WTC11 (cell line): ENCODE data around the gene BTNL9. TPM values are rescaled to one million over a fixed set of nuclear protein-coding genes. Genes with fewer than 3 reads are reported as not detected.

Experiments
- ATAC-seq: fragments of 200-7000 bp; cut with Tn5 transposase; 2 replicates; pipeline ENCODE4 v1.10.0; 2021; ENCODE audit warnings: mild to moderate bottlenecking, moderate library complexity
- CTCF ChIA-PET: fragments of 300-600 bp; sonication (Branson Sonifier 250); formaldehyde crosslinking; loops from one replicate; lab custom pipeline; 2021; ENCODE audit warnings: antibody characterized with exemption; lab: Charles Lee
- POLR2A ChIA-PET: fragments of 350-600 bp; sonication (Branson Sonifier 250); formaldehyde crosslinking; loops from one replicate; lab custom pipeline; 2021; ENCODE audit warnings: antibody characterized with exemption; lab: Charles Lee
- DNase-seq: peaks from one replicate; pipeline ENCODE4 v3.0.0; 2021; ENCODE audit warnings: low spot score
- H3K27ac Mint-ChIP-seq: 2 replicates; pipeline ENCODE4 v1.8.0; 2021; ENCODE audit warnings: mixed read lengths
- H3K27me3 Mint-ChIP-seq: 2 replicates; pipeline ENCODE4 v1.8.0; 2021; ENCODE audit warnings: low read depth, mild to moderate bottlenecking, moderate library complexity, mixed read lengths
- H3K36me3 Mint-ChIP-seq: 2 replicates; pipeline ENCODE4 v1.8.0; 2021; ENCODE audit warnings: mixed read lengths
- H3K4me1 Mint-ChIP-seq: 2 replicates; pipeline ENCODE4 v1.8.0; 2022; ENCODE audit warnings: mixed read lengths
- H3K4me3 Mint-ChIP-seq: 2 replicates; pipeline ENCODE4 v1.8.0; 2021; ENCODE audit warnings: mild to moderate bottlenecking, moderate library complexity, mixed read lengths
- H3K9me3 Mint-ChIP-seq: 2 replicates; pipeline ENCODE4 v1.8.0; 2021; ENCODE audit warnings: mixed read lengths
- ATF6 ChIP-seq: sonication (generic); formaldehyde crosslinking; IDR thresholded peaks from 2 replicates; pipeline ENCODE4 v1.8.1; 2023; ENCODE audit warnings: mild to moderate bottlenecking, missing genetic modification reagents
- EMX1 ChIP-seq: fragments of 250-450 bp; sonication (Bioruptor Pico); IDR thresholded peaks from 2 replicates; pipeline ENCODE4 v1.8.0; 2021; ENCODE audit warnings: mild to moderate bottlenecking
- FOXP4 ChIP-seq: sonication (generic); formaldehyde crosslinking; IDR thresholded peaks from 2 replicates; pipeline ENCODE4 v1.8.0; 2022; ENCODE audit warnings: mild to moderate bottlenecking, missing genetic modification reagents
- IRF2 ChIP-seq: sonication (generic); formaldehyde crosslinking; IDR thresholded peaks from 2 replicates; pipeline ENCODE4 v1.8.0; 2022; ENCODE audit warnings: low read depth, missing genetic modification reagents, borderline replicate concordance
- JAZF1 ChIP-seq: fragments of 250-450 bp; sonication (Bioruptor Pico); IDR thresholded peaks from 2 replicates; pipeline ENCODE4 v1.9.0; 2021; ENCODE audit warnings: moderate library complexity, mild to moderate bottlenecking, inconsistent platforms
- KAT7 ChIP-seq: sonication (generic); formaldehyde crosslinking; IDR thresholded peaks from 2 replicates; pipeline ENCODE4 v1.8.1; 2023; ENCODE audit warnings: missing genetic modification reagents, mild to moderate bottlenecking, borderline replicate concordance
- NR1H2 ChIP-seq: sonication (generic); formaldehyde crosslinking; IDR thresholded peaks from 2 replicates; pipeline ENCODE4 v1.9.0; 2021; ENCODE audit warnings: mild to moderate bottlenecking, moderate library complexity, missing genetic modification reagents
- PRRX2 ChIP-seq: fragments of 250-450 bp; sonication (Bioruptor Pico); IDR thresholded peaks from 2 replicates; pipeline ENCODE4 v1.8.0; 2021; ENCODE audit warnings: mild to moderate bottlenecking
- RELA ChIP-seq: sonication (generic); formaldehyde crosslinking; IDR thresholded peaks from 2 replicates; pipeline ENCODE4 v1.8.1; 2022; ENCODE audit warnings: missing genetic modification reagents, mild to moderate bottlenecking, borderline replicate concordance
- TP53 ChIP-seq: sonication (generic); formaldehyde crosslinking; IDR thresholded peaks from 2 replicates; pipeline ENCODE4 v1.8.1; 2023; ENCODE audit warnings: mild to moderate bottlenecking, missing genetic modification reagents
- ZBTB43 ChIP-seq: sonication (generic); formaldehyde crosslinking; IDR thresholded peaks from 2 replicates; pipeline ENCODE4 v1.8.1; 2023; ENCODE audit warnings: mild to moderate bottlenecking, missing genetic modification reagents
- ZNF138 ChIP-seq: sonication (generic); formaldehyde crosslinking; conservative IDR thresholded peaks from 2 replicates; pipeline ENCODE4 v1.8.1; 2022; ENCODE audit warnings: mild to moderate bottlenecking, moderate library complexity, missing genetic modification reagents
- ZNF263 ChIP-seq: sonication (generic); formaldehyde crosslinking; IDR thresholded peaks from 2 replicates; pipeline ENCODE4 v1.8.1; 2022; ENCODE audit warnings: low read depth, mild to moderate bottlenecking, moderate library complexity, missing genetic modification reagents
- ZNF396 ChIP-seq: fragments of 250-450 bp; sonication (Bioruptor Pico); IDR thresholded peaks from 2 replicates; pipeline ENCODE4 v1.8.0; 2021; ENCODE audit warnings: mild to moderate bottlenecking, moderate library complexity, borderline replicate concordance
- ZNF423 ChIP-seq: fragments of 250-450 bp; sonication (Bioruptor Pico); IDR thresholded peaks from 2 replicates; pipeline ENCODE4 v2.1.2; 2022; ENCODE audit warnings: mild to moderate bottlenecking, moderate library complexity
- total RNA-seq: library from RNA; stranded (reverse); gene quantifications from 3 replicates; pipeline ENCODE4 v1.2.3, GENCODE V29; 2021
- TF ChIP-seq, protein P1 (sequence below): sonication (generic); formaldehyde crosslinking; IDR thresholded peaks from 2 replicates; pipeline ENCODE4 v1.8.0; 2023; ENCODE audit warnings: mild to moderate bottlenecking, missing genetic modification reagents
- TF ChIP-seq, protein P2 (sequence below): sonication (generic); formaldehyde crosslinking; IDR thresholded peaks from 2 replicates; pipeline ENCODE4 v1.8.1; 2022; ENCODE audit warnings: low read depth, missing genetic modification reagents, borderline replicate concordance
- TF ChIP-seq, protein P3 (sequence below): fragments of 250-450 bp; sonication (Bioruptor Pico); IDR thresholded peaks from 2 replicates; pipeline ENCODE4 v1.9.0; 2021; ENCODE audit warnings: moderate library complexity, mild to moderate bottlenecking, inconsistent platforms, borderline replicate concordance
- TF ChIP-seq, protein P4 (sequence below): fragments of 250-450 bp; sonication (Bioruptor Pico); conservative IDR thresholded peaks from 2 replicates; pipeline ENCODE4 v1.9.0; 2021; ENCODE audit warnings: mild to moderate bottlenecking

BTNL9 gene
- total RNA-seq, 1 experiment from 2014 or later: 3.4 TPM

- H3K9me3 Mint-ChIP-seq: no peaks in the 10 kb centered on the region
- no peak overlapping the region for H3K27ac Mint-ChIP-seq
- no peaks in the 10 kb centered on the region for H3K36me3 Mint-ChIP-seq
- H3K4me1 Mint-ChIP-seq: peaks cover 17% of the 10 kb centered on the region
- TF ChIP-seq EMX1: no peak
- peak overlapping the region; percentile 66 for H3K4me3 Mint-ChIP-seq
- POLR2A ChIA-PET: interaction anchor here (0.6 kb wide), 2 partner anchors 239 kb away, joined by 3 read pairs; no protein-coding TSS in a partner anchor
- CTCF ChIA-PET: interaction anchor here (0.6 to 1.8 kb wide), 7 partner anchors 10 to 239 kb away, joined by 3 to 13 read pairs (median 5); no protein-coding TSS in a partner anchor
- H3K27me3 Mint-ChIP-seq: peaks cover 41% of the 10 kb centered on the region
- ATAC-seq: no peak
- DNase-seq: no peak
These were observed 59.6 kb downstream of the BTNL9 start for GRCh38 chr5:181099602-181100086.

- ChIA-PET CTCF (interaction anchor here (0.6 to 1.8 kb wide), 7 partner anchors 9 to 240 kb away, joined by 3 to 13 read pairs (median 5); no protein-coding TSS in a partner anchor), POLR2A (interaction anchor here (0.6 kb wide), 1 partner anchor 240 kb away, joined by 3 read pairs; no protein-coding TSS in a partner anchor)
- DNase-seq (peak; percentile 51), ATAC-seq (no peak)
- H3K27me3 Mint-ChIP-seq: peaks cover 41% of the 10 kb centered on the region
- H3K4me3 Mint-ChIP-seq: peak overlapping the region; percentile 66
- no peak overlapping the region for H3K27ac Mint-ChIP-seq
- no peaks in the 10 kb centered on the region for H3K36me3 Mint-ChIP-seq
- H3K4me1 Mint-ChIP-seq: peaks cover 18% of the 10 kb centered on the region
- H3K9me3 Mint-ChIP-seq: no peaks in the 10 kb centered on the region
- TF ChIP-seq RELA (CRISPR knock-in tag): no peak
- no peak for TF ChIP-seq KAT7
- TF ChIP-seq ZBTB43 (CRISPR knock-in tag): no peak
- no peak for TF ChIP-seq TP53 (CRISPR knock-in tag)
- TF ChIP-seq, protein P1, sequence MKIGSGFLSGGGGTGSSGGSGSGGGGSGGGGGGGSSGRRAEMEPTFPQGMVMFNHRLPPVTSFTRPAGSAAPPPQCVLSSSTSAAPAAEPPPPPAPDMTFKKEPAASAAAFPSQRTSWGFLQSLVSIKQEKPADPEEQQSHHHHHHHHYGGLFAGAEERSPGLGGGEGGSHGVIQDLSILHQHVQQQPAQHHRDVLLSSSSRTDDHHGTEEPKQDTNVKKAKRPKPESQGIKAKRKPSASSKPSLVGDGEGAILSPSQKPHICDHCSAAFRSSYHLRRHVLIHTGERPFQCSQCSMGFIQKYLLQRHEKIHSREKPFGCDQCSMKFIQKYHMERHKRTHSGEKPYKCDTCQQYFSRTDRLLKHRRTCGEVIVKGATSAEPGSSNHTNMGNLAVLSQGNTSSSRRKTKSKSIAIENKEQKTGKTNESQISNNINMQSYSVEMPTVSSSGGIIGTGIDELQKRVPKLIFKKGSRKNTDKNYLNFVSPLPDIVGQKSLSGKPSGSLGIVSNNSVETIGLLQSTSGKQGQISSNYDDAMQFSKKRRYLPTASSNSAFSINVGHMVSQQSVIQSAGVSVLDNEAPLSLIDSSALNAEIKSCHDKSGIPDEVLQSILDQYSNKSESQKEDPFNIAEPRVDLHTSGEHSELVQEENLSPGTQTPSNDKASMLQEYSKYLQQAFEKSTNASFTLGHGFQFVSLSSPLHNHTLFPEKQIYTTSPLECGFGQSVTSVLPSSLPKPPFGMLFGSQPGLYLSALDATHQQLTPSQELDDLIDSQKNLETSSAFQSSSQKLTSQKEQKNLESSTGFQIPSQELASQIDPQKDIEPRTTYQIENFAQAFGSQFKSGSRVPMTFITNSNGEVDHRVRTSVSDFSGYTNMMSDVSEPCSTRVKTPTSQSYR (CRISPR knock-in tag): no peak
- TF ChIP-seq ZNF423 (CRISPR knock-in tag): no peak
- TF ChIP-seq, protein P2, sequence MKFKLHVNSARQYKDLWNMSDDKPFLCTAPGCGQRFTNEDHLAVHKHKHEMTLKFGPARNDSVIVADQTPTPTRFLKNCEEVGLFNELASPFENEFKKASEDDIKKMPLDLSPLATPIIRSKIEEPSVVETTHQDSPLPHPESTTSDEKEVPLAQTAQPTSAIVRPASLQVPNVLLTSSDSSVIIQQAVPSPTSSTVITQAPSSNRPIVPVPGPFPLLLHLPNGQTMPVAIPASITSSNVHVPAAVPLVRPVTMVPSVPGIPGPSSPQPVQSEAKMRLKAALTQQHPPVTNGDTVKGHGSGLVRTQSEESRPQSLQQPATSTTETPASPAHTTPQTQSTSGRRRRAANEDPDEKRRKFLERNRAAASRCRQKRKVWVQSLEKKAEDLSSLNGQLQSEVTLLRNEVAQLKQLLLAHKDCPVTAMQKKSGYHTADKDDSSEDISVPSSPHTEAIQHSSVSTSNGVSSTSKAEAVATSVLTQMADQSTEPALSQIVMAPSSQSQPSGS (CRISPR knock-in tag): no peak
- TF ChIP-seq PRRX2 (CRISPR knock-in tag): no peak
- TF ChIP-seq, protein P3, sequence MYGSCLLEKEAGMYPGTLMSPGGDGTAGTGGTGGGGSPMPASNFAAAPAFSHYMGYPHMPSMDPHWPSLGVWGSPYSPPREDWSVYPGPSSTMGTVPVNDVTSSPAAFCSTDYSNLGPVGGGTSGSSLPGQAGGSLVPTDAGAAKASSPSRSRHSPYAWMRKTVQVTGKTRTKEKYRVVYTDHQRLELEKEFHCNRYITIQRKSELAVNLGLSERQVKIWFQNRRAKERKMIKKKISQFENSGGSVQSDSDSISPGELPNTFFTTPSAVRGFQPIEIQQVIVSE (CRISPR knock-in tag): no peak
- TF ChIP-seq ZNF138: no peak
- no peak for TF ChIP-seq NR1H2 (CRISPR knock-in tag)
- no peak for TF ChIP-seq ZNF263 (CRISPR knock-in tag)
- TF ChIP-seq ZNF396 (CRISPR knock-in tag): no peak
- no peak for TF ChIP-seq ATF6 (CRISPR knock-in tag)
- TF ChIP-seq, protein P4, sequence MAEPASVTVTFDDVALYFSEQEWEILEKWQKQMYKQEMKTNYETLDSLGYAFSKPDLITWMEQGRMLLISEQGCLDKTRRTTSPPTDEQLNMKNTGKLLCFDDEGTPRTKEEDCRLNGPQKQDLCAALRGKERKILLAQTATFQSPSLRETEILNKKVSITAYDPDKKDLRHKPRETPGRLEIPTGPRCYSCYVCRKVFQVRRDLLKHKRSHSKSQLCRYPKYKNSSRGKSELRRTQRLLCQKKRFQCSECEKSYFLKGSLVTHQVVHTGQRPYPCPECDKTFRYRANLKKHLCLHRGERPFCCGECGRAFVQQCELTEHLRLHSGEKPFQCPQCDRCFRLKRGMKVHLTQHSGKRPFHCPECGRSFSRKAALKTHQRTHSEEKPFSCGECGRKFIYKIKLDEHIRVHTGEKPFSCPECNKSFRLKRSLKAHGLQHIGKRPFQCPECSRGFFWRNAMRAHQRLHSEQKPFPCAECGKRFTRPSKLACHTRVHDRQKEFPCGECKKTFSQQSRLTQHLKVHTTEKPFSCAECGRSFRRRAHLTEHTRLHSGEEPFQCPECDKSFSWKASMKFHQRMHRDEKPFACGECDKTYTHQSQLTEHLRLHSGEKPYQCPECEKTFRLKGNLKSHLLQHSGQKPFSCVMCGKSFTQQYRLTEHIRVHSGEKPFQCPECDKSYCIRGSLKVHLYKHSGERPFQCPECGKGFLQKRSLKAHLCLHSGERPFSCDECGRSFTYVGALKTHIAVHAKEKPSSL (CRISPR knock-in tag): no peak
- no peak for TF ChIP-seq FOXP4 (CRISPR knock-in tag)
- no peak for TF ChIP-seq JAZF1 (CRISPR knock-in tag)
- no peak for TF ChIP-seq IRF2 (CRISPR knock-in tag)
These were observed 60.2 kb downstream of the BTNL9 start for GRCh38 chr5:181100121-181100875.
